ENCODE measurements around the gene CLTC.

The CLTC gene

DNA sequence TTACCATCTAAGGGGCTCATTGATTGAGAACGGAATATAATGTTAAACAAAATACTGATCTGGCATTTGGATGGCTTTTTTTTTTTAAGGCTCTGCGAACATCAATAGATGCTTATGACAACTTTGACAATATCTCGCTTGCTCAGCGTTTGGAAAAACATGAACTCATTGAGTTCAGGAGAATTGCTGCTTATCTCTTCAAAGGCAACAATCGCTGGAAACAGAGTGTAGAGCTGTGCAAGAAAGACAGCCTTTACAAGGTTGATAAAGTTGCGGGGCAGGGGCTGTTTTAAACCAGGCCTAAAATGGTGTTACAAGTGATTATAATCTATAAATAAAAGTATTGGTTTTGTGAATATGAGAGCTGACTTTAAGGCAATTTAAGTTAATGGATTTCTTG is 65.3 kb downstream of the CLTC start:
- no peak for DNase-seq (ENCODE audit: low read depth)

DNA sequence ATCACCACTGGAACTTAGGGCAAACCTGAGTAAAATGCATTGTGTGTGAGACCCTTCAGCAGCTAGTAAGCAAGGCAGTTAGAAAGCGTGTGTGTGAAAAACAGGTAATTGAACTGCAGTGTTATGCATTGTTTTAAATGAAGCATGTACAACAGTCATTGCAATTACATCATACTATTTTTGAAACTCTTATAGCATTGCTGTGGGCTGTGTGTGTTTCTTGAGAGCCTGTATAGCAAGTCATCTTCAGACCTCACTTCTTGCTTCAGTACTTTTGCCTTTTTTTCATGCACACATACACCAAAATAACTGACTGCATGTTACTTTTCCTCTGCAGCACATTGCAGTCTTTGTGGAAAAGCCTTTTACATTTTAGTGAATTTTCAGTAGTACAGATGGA is 68.3 kb downstream of the CLTC start:
- DNase-seq (ENCODE audit: low read depth), result no peak

DNA sequence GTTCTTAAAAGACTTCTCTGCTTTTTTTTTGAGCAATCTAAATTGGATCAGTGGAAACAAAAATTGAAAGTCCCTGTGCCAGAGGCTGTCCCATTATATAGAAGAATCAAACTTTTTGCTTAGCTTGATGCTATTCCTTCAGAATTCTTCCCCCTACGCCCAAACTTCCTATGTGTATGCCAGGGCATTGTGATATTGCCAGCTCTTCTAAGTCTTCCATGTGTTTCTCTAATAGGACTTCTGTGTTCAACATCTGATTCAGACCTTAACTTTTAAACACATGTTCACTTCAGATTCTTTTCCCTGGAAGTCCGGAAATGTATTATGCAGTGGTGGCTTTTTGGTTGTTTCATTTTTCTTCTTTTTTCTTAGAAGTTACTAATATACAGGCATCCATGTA is 68.8 kb downstream of the CLTC start:
- DNase-seq (ENCODE audit: low read depth), result no peak

DNA sequence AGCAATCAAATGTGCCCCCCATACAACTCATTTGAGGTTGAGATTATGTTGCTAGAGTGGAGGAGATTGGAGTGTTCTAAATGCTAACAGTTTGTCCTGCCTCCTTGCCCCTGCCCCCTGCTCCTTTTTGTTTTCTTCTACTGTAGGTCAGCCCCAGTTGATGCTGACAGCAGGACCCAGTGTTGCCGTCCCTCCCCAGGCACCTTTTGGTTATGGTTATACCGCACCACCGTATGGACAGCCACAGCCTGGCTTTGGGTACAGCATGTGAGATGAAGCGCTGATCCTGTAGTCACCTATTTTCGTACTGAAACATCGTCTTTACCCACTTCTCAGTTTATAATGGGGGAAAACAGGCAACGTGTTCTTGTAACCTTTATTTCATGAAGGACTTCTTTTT is 73.9 kb downstream of the CLTC start:
- DNase-seq (ENCODE audit: low read depth), result no peak

DNA sequence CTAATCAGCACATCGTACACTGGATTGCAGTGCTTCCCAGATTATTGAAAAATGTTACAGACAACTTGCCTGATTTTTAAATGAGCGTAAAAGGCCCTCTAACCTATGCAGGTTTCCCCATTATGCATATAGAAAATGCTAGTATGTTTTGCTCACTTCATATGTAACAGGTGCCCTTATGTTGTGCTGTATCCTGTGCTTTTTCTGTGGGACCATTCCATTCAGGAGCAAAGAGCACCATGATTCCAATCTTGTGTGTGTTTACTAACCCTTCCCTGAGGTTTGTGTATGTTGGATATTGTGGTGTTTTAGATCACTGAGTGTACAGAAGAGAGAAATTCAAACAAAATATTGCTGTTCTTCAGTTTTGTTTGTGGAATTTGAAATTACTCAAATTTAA is 74.6 kb downstream of the CLTC start:
- no peak for DNase-seq (ENCODE audit: low read depth)

DNA sequence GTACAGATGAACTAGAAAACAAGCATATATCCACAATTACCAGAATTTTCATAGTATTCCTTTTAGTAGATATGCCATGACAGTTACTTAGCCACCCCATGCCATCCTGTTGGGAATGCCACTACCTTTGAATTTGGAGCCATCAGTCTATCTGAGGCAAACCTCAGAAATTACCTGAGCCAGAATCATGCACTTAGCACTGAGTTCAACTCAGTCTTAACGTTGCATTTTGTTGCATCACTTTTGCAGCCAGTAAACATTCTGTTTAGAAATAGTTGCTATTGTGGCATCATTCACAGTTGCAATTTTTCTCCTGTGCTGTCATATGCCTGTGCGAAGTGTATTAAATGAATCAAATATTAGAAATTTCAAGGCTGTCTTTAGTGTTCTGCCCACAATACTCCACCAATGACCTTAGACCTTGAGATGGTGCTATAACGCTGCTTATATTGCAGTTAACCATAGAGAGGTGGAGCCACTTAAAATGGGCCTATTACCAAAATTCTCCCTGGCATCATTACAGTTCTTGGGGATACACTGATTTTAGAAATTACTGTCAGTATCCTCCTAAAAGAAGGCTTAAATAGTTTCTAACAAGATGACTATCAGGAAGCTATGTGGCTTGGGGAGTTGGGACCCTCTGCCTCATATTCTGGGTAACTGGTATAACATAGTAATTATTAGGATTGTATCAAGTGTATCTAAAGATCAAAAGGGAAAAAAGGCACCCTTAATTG is 76.4 kb downstream of the CLTC start:
- DNase-seq (ENCODE audit: low read depth), result no peak

DNA sequence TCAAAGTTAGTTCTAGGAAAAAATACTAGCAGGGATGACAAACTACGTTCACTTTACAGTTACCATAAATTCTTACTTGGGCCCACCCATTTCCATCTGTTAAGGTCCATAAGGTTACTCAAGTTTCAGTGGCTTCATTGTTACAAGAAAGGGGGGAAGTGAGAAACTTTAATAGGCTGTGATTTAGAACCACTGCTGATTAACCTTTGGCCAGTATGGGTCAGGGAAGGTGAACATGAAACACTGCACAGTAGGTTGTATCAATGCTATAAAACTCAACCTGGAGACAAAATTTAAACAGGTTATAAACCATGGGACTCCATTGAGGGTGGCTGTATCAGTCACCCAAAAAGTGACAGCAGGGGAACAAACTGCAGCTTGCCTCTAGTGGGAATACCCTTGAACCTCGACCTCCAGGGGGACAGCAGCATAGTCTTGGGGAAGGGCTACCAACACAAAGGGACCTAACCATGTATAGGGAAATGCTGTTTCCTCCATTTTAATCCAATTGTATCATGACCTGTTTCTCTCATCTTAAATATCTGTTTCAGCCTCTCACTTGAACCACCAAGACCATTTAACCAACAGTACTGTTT is 77.1 kb downstream of the CLTC start:
- DNase-seq (ENCODE audit: low read depth), result no peak

DNA sequence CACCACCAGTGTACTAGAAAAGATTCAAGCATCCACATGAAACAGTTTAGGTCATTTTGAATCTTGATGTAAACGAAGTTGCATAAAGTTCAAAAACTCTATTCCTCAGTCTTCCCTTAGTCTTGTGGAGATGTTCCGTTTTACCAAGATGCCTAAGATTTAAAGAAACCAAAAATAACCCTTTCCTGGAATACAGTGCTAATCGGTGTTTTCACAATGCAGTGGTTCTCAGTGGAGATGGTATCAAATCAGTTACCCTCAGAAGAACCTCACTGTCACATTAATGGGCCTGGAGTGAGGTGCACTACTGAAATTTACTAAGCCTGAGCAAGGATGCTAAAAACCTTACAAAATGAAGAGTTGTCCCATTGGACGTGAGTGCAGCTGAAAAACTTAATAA is 78.4 kb downstream of the CLTC start:
- DNase-seq (ENCODE audit: low read depth), result no peak

DNA sequence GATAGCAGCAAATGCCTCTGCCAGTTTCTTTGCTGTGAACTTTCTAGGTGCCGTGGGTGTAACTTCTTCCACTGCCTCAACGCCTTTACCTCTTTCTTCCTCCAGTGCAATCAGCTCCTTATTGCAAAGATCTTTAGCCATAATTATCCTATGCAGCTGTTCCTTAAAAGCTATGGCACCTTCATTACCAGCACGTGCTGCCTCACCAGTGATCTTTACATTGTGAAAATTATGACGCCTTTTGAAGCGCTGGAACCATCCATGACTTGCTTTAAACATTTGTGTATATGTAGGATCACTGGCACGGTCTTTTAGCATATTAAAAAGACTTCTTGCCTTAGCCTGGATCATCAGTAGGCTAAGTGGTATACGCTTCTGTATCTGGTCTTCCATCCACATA is 79.5 kb downstream of the CLTC start:
- DNase-seq (ENCODE audit: low read depth), result no peak

DNA sequence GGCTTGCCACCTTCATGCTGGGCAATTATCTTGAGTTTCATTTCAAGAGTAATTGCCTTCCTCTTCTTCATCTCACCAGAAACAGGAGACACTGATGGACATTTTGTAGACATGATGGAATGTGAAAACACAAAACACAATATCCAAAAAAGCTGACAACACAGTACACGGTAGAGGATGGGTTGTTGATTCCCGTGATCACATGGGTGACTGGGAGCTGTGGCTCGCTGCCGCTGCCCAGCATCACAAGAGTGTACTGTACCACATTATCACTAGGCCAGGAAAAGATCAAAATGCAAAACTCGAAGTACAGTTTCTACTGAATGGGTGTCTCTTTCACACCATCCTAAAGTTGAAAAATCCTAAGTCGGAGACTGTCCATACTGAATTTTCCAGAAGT is 80.1 kb downstream of the CLTC start:
- DNase-seq (ENCODE audit: low read depth), result no peak

DNA sequence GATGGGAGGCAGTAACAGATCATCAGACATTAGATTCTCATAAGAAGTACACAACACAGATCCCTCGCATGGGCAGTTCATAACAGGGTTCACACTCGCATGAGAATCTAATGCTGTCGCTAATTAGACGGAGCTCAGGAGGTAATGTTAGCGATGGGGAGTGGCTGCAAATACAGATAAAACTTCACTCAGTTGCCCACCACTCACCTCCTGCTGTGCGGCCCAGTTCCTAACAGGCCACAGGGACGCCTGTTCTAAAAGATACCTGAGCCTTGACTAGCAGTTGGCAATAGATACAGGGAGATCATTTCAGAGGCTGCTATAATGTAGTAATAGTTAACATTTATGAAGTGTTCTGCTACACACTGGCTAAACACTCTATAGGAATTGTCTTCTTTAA is 82.6 kb downstream of the CLTC start:
- DNase-seq (ENCODE audit: low read depth), result no peak

DNA sequence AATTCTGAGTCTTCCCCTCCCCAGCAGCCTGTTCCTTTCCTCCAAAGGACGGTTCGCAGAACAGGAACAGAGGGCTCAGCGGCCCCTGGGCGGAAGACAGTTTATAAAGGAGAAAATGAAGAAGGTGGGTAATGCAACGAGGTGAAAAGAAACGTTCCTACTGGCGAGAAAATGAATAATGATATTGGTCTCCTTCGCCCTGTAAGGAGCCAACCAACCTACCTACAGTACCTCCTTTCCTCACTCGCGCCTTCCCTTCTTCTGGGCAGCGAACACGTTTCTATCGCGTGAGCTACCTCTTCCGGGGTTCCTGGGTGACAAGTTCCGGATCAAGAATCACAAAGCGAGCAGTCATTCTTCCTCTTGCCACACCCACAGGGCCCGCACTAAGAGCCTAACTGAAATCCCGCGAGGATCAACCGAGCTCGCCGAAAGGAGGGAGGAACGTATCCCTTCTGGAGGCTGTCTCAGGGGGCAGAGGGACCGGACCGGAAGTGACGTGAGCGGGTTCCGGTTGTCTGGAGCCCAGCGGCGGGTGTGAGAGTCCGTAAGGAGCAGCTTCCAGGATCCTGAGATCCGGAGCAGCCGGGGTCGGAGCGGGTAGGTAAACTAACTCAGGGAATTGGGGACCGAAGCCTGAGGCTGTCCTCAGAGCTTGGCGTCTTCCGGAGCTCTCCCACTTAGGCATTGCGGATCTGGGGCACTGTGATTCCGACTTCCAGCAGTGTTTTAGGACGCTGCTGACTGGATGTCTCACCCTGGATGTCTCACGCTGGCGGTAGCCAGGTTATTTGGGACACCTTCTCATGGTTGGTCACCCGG is 87.7 kb downstream of the CLTC start, which contains the start of the genes PTRH2 and VMP1:
Gene PTRH2, minus strand, starts transcription at position 282 of the 822 bp plus-strand sequence. CDS start 9,452 bp downstream, outside the sequence.
Gene VMP1, plus strand, starts transcription at position 506 of the 822 bp plus-strand sequence. CDS start 23,793 bp downstream, outside the sequence.
- peak; percentile 100 for DNase-seq (ENCODE audit: low read depth)

DNA sequence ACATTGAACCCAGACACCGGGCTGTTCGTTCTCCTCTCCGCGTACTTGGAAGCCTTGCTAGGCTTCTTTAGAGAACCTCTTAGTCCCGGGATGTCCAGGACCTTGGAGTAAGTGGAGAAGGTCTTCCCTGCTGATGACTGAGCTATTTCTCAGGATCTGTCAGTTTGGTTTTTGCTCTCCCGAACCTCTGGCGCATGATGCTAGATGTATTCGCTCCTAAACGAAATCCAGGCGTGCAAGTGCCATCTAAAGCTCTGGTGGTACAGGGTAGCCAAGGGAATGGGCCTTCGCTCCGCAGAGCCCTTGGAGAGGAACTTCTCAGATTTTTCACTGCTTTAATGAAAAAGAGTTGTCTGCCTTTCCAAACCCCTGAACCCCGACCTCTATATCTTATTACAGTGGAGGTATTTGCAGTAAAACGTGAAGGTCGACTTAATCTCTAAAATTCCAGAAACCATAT is 88.3 kb downstream of the CLTC start:
- DNase-seq (ENCODE audit: low read depth), result no peak

DNA sequence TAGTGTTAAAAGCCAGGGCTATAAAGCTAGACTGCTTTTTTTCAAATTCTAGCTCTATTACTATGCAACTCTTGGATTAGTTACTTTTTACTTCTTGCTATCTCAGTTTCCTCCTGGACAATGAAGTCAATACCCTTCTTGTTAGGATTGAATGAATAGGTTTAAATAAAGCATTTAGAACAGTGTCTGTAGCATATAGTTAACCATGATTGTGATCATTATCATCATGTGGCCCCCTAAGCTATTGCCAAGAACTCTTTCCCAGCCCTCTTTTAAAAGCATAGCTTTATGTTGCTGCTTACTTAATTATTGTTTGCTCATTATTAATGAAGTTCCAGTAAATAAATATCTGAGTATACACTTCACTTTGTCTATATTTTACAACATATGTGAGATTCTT is 92.2 kb downstream of the CLTC start:
- DNase-seq (ENCODE audit: low read depth), result no peak

DNA sequence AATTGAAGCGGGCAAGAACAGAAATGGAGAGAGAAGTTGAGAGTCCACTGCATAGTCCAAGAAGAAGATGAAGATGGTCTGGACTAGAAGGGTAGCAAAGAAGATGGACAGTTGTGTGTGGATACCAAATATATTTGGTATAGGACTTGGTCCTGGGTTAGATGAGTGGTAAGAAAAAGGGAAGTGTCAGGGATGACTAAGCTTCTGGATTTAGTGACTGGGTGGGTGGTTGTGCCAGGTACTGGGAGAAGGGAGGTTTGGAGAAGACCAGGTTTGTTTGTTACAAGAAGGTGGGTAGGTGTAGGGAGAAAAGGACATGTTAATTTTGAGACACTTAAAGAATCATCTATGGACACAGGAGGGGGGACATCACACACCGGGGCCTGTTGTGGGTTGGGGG is 93.2 kb downstream of the CLTC start:
- no peak for DNase-seq (ENCODE audit: low read depth)

DNA sequence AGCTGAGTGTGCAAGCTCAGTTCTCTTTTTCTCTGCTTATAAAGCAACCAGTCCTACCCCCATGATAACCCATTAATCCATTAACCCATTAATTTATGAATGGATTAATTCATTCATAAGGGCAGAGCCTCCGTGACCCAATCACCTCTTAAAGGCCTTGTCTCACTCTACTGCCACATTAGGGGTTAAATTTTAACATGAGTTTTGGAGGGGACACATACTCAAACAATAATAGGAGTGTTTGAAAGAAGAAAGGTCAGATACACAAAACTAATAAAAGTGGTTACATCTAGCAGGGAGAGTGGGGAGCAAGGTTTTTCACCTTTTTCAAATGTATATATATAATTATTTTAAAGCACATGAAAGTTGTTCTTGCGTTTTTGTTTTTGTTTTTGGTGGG is 94.6 kb downstream of the CLTC start:
- no peak for DNase-seq (ENCODE audit: low read depth)

DNA sequence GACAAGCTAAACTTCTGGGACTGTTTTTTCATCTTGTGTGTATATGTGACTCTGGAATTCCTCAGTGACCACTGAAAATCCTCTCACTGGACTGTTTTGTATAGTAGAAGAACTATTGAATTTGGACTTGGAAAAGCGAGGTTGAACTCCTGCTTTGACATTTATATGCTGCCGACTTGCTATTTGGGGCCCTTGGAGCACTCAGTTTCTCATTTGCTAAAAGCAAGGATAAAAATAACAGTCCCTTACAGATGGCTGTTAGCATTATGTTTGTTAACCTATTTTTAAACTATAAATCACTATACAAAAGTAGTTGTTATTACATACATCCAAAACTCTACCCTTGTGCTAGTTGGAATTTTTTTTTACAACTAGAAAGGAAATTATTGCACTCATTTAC is 96.7 kb downstream of the CLTC start:
- DNase-seq (ENCODE audit: low read depth), result no peak

DNA sequence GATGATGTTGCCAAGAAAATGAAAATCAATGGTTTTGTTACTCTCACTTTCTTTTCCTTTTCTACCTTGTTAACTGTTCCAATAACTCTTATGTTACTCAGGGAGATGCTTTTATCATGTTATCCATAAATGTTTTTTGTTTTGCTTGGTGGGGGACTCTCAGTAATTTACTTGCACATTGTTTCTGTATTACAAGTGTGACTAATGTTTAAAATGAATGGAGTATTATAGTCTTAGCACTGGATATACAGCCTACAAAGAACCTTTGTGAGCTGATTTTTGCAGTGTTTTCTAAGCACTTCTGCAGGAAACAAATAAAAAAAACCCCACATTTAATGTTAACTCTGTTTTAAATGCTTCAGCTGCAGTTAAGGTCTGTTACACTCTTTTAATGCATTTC is 99.8 kb downstream of the CLTC start:
- DNase-seq (ENCODE audit: low read depth), result no peak

DNA sequence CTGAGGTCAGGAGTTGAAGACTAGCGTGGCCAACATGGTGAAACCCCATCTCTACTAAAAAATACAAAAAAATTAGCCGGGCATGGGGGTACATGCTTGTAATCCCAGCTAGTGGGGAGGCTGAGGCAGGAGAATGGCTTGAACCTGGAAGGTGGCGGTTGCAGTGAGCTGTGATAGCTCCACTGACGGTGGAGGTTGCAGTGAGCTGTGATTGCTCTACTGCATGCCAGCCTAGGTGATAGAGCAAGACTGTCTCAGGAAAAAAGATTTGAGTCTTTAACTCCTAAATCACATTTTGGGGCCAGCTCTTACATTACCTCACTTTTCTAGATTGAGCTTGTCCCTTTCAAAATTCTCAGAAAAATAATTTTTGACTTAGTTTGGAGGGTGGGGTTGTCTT is 102.9 kb downstream of the CLTC start:
- DNase-seq (ENCODE audit: low read depth), result no peak

DNA sequence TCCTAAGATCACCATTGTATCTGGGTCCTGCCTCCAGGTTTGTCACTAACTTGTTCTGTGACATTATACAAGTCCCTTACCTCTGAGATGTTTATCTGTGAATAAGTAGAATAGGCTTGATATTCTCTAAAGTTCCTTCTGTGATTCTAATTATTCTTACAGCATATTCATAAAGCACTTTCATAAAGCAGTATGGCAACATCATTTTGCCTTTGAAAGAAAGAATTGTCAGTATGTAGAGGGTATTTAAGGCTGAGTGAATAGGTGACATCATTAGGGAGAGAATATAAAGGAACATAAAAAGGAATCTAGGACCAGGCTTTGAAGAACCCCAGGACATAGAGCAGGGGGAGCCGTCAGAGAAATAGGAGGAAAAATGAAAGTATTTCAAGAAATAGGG is 103.3 kb downstream of the CLTC start:
- no peak for DNase-seq (ENCODE audit: low read depth)

DNA sequence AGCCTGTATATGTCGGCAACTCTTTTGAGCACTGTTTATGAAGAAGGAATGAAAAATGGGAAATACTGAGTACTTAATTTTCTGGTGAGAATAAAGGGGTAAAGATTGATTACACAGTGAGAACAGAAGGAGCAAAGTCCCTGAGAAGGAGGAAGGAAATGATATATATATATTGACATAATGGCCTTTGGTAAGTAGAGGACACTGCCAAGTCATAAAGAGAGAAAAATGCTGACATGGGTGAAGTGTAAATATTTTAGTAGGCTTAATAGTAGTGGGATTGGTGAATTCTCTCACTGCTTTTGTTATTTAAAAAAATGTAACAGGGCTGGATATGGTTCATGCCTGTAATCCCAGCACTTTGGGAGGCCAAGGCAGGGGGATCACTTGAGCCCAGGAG is 103.9 kb downstream of the CLTC start:
- DNase-seq (ENCODE audit: low read depth), result no peak

DNA sequence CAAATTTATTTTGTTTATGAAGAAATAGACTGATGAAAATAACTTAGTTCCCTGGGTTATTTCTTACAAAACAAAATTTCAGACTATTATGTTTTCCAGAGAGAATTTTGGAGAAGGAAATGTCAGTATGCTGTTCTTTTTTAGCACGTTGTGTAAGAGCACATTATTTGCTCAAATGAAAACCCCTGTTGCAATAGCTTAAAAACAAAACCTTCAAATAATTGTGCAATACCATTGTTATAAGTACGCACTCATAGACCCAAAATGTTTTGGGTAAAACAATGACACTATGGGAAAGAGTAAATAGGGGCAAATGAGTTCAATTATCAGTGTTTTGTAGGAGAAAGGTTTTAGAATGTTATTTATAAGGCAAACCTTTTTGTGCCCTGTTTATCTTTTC is 106.0 kb downstream of the CLTC start:
- peak; percentile 21 for DNase-seq (ENCODE audit: low read depth)
